GM23338 (cell line): ENCODE measurements around the gene MME. TPM values are rescaled to one million over a fixed set of nuclear protein-coding genes. Genes with fewer than 3 reads are reported as not detected.

ENCODE experiments used
- ATAC-seq: fragments of 200-7000 bp; cut with Tn5 transposase; 3 replicates; pipeline ENCODE4 v1.9.1; 2020
- DNase-seq: peaks from one replicate; pipeline ENCODE4 v3.0.0-alpha.2; 2015; ENCODE audit warnings: low spot score
- H2AFZ ChIP-seq: fragments of 200-600 bp; sonication (generic); 2 replicates; pipeline ENCODE4 v1.8.0; 2016; ENCODE audit warnings: antibody characterized with exemption, mild to moderate bottlenecking, moderate library complexity
- H3F3A ChIP-seq: fragments of 200-600 bp; sonication (generic); replicated peaks from 2 replicates; pipeline ENCODE4 v1.8.0; 2017; ENCODE audit warnings: antibody characterized with exemption, mixed run types, low read depth
- H3K27ac ChIP-seq: fragments of 200-600 bp; sonication (generic); 2 replicates; pipeline ENCODE4 v1.6.1; 2016; ENCODE audit warnings: low read depth
- H3K27me3 ChIP-seq: fragments of 200-600 bp; sonication (generic); 2 replicates; pipeline ENCODE4 v1.8.0; 2016; ENCODE audit warnings: mild to moderate bottlenecking, mixed run types, moderate library complexity; ENCODE audit not compliant: insufficient read depth
- H3K36me3 ChIP-seq: fragments of 200-600 bp; sonication (generic); 2 replicates; pipeline ENCODE4 v1.8.0; 2016; ENCODE audit warnings: mild to moderate bottlenecking; ENCODE audit not compliant: insufficient read depth
- H3K4me1 ChIP-seq: fragments of 200-600 bp; sonication (generic); 2 replicates; pipeline ENCODE4 v1.8.0; 2016; ENCODE audit warnings: mild to moderate bottlenecking, moderate library complexity; ENCODE audit not compliant: insufficient read depth
- H3K4me2 ChIP-seq: fragments of 200-600 bp; sonication (generic); 2 replicates; pipeline ENCODE4 v1.7.1; 2017; ENCODE audit warnings: mixed run types
- H3K4me3 ChIP-seq: fragments of 200-600 bp; sonication (generic); 2 replicates; pipeline ENCODE4 v1.6.1; 2016; ENCODE audit warnings: mixed run types
- H3K79me2 ChIP-seq: fragments of 200-600 bp; sonication (generic); replicated peaks from 2 replicates; pipeline ENCODE4 v1.8.0; 2017; ENCODE audit warnings: mild to moderate bottlenecking; ENCODE audit not compliant: insufficient read depth
- H3K9me2 ChIP-seq: fragments of 200-600 bp; sonication (generic); 2 replicates; pipeline ENCODE4 v1.8.0; 2017; ENCODE audit not compliant: insufficient read depth
- H4K20me1 ChIP-seq: fragments of 200-600 bp; sonication (generic); replicated peaks from 2 replicates; pipeline ENCODE4 v1.8.0; 2017; ENCODE audit warnings: mild to moderate bottlenecking; ENCODE audit not compliant: insufficient read depth
- H3K27ac Mint-ChIP-seq: 2 replicates; pipeline ENCODE4 v1.8.0; 2020; ENCODE audit warnings: inconsistent platforms, mild to moderate bottlenecking, moderate library complexity, mixed read lengths
- H3K27me3 Mint-ChIP-seq: 3 replicates; pipeline ENCODE4 v1.8.0; 2022; ENCODE audit warnings: low read depth, mild to moderate bottlenecking, moderate library complexity, mixed read lengths, inconsistent platforms; ENCODE audit not compliant: insufficient read depth, poor library complexity
- H3K36me3 Mint-ChIP-seq: 3 replicates; pipeline ENCODE4 v1.8.0; 2021; ENCODE audit warnings: low read depth, mild to moderate bottlenecking, inconsistent platforms, moderate library complexity, mixed read lengths
- H3K4me1 Mint-ChIP-seq: 3 replicates; pipeline ENCODE4 v1.8.0; 2020; ENCODE audit warnings: mild to moderate bottlenecking, inconsistent platforms, mixed read lengths
- H3K4me3 Mint-ChIP-seq: 3 replicates; pipeline ENCODE4 v1.8.0; 2021; ENCODE audit warnings: moderate library complexity, mild to moderate bottlenecking, inconsistent platforms, mixed read lengths
- H3K9me3 Mint-ChIP-seq: 3 replicates; pipeline ENCODE4 v1.8.0; 2020; ENCODE audit warnings: moderate library complexity, mild to moderate bottlenecking, inconsistent platforms, mixed read lengths
- CREB1 ChIP-seq: fragments of 250-450 bp; sonication (Bioruptor Pico); IDR thresholded peaks from 2 replicates; pipeline ENCODE4 v1.5.0; 2020; ENCODE audit warnings: low read depth, mild to moderate bottlenecking, moderate library complexity
- JUNB ChIP-seq: IDR thresholded peaks from one replicate; pipeline ENCODE4 v1.6.1; 2016; ENCODE audit warnings: antibody characterized with exemption; ENCODE audit not compliant: unreplicated experiment
- NANOG ChIP-seq: IDR thresholded peaks from 2 replicates; pipeline ENCODE4 v1.6.1; 2016; ENCODE audit warnings: antibody characterized with exemption, borderline replicate concordance
- ZNF114 ChIP-seq: fragments of 250-450 bp; sonication (Bioruptor Pico); IDR thresholded peaks from 2 replicates; pipeline ENCODE4 v1.5.0; 2020; ENCODE audit warnings: mild to moderate bottlenecking, moderate library complexity
- polyA plus RNA-seq: library from polyadenylated mRNA; unstranded; fragments of >200 nt; fragmentation: Nextera tagmentation; extraction: Ambion mirVana; gene quantifications from 2 replicates; pipeline ENCODE4 v1.2.1, GENCODE V29; 2016
- total RNA-seq: library from RNA; depleted of rRNA; stranded (reverse); fragments of >200 nt; shearing (Covaris generic); gene quantifications from 2 replicates; pipeline ENCODE4 v1.2.3, GENCODE V29; 2014
- TF ChIP-seq, protein P1 (sequence below), 2 experiments: fragments of 200-600 bp in 1 of 2; sonication (generic) in 1 of 2; conservative IDR thresholded peaks; 2 replicates each; pipeline versions ENCODE4 v1.5.1 to v1.6.1; 2016 to 2017; ENCODE audit warnings: antibody characterized with exemption in 2 of 2, low read depth in 2 of 2, mild to moderate bottlenecking in 2 of 2, moderate library complexity in 1 of 2
- TF ChIP-seq, protein P2 (sequence below): fragments of 250-450 bp; sonication (Bioruptor Pico); IDR thresholded peaks from 2 replicates; pipeline ENCODE4 v1.5.0; 2020; ENCODE audit warnings: mild to moderate bottlenecking, moderate library complexity

Gene MME
- total and polyA plus RNA-seq, 2 experiments from 2014 or later = 15.2 to 76.7 TPM

DNA sequence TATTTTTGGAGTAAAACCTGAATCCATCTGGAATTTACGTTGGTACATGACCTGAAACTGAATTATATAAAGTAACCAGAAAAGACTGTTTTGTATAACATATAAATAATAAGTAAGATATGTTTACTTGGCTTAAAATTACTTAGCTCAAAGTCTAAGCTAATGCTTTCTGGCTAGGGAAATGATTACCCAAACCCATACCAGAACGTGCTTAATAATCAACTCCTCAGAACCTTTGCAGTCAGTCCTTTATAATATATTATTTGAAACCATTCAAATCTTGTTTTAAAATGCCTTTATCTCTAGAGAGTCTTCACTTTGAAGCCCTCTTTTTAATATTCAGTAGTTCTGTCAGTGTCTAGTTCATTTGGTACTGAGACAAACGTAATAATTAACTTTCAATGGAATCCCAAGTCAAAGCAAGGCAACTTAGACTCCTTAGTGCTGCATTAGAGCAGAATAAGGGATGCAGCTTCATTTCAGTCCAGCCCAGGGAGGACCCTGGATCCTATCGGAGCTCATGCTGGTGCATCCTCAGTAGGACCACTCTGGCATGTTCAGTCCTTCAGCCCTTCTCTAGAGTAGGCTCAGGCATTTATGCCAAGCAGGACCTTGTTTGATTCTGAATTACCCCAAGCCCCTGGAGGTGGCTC lies 81.6 kb downstream of the MME start:
- Histone ChIP-seq H3K36me3 (no peaks in the 10 kb centered on the region), H4K20me1 (no peaks in the 10 kb centered on the region), H3K27me3 (no peaks in the 10 kb centered on the region), H2AFZ (no peak overlapping the region), H3K79me2 (no peaks in the 10 kb centered on the region), H3K9me2 (no peaks in the 10 kb centered on the region), H3K4me3 (no peak overlapping the region), H3K4me2 (no peak overlapping the region), H3F3A (no peaks in the 10 kb centered on the region), H3K27ac (no peak overlapping the region), H3K4me1 (no peaks in the 10 kb centered on the region)
- TF ChIP-seq ZNF114 (CRISPR knock-in tag) (no peak), CREB1 (CRISPR knock-in tag) (no peak), NANOG (no peak), JUNB (no peak)
- TF ChIP-seq, protein P1, sequence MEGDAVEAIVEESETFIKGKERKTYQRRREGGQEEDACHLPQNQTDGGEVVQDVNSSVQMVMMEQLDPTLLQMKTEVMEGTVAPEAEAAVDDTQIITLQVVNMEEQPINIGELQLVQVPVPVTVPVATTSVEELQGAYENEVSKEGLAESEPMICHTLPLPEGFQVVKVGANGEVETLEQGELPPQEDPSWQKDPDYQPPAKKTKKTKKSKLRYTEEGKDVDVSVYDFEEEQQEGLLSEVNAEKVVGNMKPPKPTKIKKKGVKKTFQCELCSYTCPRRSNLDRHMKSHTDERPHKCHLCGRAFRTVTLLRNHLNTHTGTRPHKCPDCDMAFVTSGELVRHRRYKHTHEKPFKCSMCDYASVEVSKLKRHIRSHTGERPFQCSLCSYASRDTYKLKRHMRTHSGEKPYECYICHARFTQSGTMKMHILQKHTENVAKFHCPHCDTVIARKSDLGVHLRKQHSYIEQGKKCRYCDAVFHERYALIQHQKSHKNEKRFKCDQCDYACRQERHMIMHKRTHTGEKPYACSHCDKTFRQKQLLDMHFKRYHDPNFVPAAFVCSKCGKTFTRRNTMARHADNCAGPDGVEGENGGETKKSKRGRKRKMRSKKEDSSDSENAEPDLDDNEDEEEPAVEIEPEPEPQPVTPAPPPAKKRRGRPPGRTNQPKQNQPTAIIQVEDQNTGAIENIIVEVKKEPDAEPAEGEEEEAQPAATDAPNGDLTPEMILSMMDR (conservative IDR thresholded peaks at IDR 0.05; ENCODE audit: low read depth in 2 of 2) = no peak
- TF ChIP-seq, protein P2, sequence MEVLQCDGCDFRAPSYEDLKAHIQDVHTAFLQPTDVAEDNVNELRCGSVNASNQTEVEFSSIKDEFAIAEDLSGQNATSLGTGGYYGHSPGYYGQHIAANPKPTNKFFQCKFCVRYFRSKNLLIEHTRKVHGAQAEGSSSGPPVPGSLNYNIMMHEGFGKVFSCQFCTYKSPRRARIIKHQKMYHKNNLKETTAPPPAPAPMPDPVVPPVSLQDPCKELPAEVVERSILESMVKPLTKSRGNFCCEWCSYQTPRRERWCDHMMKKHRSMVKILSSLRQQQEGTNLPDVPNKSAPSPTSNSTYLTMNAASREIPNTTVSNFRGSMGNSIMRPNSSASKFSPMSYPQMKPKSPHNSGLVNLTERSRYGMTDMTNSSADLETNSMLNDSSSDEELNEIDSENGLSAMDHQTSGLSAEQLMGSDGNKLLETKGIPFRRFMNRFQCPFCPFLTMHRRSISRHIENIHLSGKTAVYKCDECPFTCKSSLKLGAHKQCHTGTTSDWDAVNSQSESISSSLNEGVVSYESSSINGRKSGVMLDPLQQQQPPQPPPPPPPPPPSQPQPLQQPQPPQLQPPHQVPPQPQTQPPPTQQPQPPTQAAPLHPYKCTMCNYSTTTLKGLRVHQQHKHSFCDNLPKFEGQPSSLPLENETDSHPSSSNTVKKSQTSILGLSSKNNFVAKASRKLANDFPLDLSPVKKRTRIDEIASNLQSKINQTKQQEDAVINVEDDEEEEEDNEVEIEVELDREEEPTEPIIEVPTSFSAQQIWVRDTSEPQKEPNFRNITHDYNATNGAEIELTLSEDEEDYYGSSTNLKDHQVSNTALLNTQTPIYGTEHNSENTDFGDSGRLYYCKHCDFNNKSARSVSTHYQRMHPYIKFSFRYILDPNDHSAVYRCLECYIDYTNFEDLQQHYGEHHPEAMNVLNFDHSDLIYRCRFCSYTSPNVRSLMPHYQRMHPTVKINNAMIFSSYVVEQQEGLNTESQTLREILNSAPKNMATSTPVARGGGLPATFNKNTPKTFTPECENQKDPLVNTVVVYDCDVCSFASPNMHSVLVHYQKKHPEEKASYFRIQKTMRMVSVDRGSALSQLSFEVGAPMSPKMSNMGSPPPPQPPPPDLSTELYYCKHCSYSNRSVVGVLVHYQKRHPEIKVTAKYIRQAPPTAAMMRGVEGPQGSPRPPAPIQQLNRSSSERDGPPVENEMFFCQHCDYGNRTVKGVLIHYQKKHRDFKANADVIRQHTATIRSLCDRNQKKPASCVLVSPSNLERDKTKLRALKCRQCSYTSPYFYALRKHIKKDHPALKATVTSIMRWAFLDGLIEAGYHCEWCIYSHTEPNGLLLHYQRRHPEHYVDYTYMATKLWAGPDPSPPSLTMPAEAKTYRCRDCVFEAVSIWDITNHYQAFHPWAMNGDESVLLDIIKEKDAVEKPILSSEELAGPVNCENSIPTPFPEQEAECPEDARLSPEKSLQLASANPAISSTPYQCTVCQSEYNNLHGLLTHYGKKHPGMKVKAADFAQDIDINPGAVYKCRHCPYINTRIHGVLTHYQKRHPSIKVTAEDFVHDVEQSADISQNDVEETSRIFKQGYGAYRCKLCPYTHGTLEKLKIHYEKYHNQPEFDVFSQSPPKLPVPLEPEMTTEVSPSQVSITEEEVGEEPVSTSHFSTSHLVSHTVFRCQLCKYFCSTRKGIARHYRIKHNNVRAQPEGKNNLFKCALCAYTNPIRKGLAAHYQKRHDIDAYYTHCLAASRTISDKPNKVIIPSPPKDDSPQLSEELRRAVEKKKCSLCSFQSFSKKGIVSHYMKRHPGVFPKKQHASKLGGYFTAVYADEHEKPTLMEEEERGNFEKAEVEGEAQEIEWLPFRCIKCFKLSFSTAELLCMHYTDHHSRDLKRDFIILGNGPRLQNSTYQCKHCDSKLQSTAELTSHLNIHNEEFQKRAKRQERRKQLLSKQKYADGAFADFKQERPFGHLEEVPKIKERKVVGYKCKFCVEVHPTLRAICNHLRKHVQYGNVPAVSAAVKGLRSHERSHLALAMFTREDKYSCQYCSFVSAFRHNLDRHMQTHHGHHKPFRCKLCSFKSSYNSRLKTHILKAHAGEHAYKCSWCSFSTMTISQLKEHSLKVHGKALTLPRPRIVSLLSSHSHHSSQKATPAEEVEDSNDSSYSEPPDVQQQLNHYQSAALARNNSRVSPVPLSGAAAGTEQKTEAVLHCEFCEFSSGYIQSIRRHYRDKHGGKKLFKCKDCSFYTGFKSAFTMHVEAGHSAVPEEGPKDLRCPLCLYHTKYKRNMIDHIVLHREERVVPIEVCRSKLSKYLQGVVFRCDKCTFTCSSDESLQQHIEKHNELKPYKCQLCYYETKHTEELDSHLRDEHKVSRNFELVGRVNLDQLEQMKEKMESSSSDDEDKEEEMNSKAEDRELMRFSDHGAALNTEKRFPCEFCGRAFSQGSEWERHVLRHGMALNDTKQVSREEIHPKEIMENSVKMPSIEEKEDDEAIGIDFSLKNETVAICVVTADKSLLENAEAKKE = no peak
- Mint-ChIP-seq H3K9me3 (no peaks in the 10 kb centered on the region), H3K27me3 (no peaks in the 10 kb centered on the region), H3K4me1 (no peaks in the 10 kb centered on the region), H3K36me3 (no peaks in the 10 kb centered on the region), H3K4me3 (no peak overlapping the region), H3K27ac (no peak overlapping the region)
- no peak for DNase-seq
- no peak for ATAC-seq
